GM12891 (cell line): ENCODE measurements around the gene FBXW12.

ENCODE experiments used
- POLR2A ChIP-seq: IDR thresholded peaks from 2 replicates; pipeline ENCODE4 v1.6.1; 2011; ENCODE audit warnings: low read depth, low read length, control low read depth
- TAF1 ChIP-seq: IDR thresholded peaks from 2 replicates; pipeline ENCODE4 v1.6.1; 2011; ENCODE audit warnings: low read depth, low read length, control low read depth

- TF ChIP-seq POLR2A (no peak), TAF1 (no peak)
These were observed 38.4 kb downstream of the FBXW12 start for GRCh38 chr3:48410205-48411040.
